IPS DF 4.7 (cell line): ENCODE results near the gene CACNA2D1.

Source experiments
- DNase-seq: peaks from one replicate; pipeline ENCODE4 v3.0.0-alpha.2; 2013; ENCODE audit warnings: low spot score; ENCODE audit errors: extremely low read depth

The CACNA2D1 gene

GRCh38 chr7:81990395-81990794, 453.2 kb downstream of the CACNA2D1 start:
- DNase-seq = no peak

GRCh38 chr7:81986723-81987470, 456.7 kb downstream of the CACNA2D1 start:
- no peak for DNase-seq

- no peak for DNase-seq
Measured at GRCh38 chr7:81983406-81983805, 460.2 kb downstream of the CACNA2D1 start.

- no peak for DNase-seq
Measured at GRCh38 chr7:81973117-81973516, 470.5 kb downstream of the CACNA2D1 start.

GRCh38 chr7:81960026-81960425, 483.6 kb downstream of the CACNA2D1 start:
- no peak for DNase-seq

GRCh38 chr7:81957517-81957916, 486.1 kb downstream of the CACNA2D1 start:
- no peak for DNase-seq

- peak; percentile 19 for DNase-seq
Measured at GRCh38 chr7:81956520-81956919, 487.1 kb downstream of the CACNA2D1 start.

GRCh38 chr7:81949306-81949705, 494.3 kb downstream of the CACNA2D1 start:
- no peak for DNase-seq

- no peak for DNase-seq
Measured at GRCh38 chr7:81944058-81944457, 499.5 kb downstream of the CACNA2D1 start.

GRCh38 chr7:81937091-81937490, 506.5 kb downstream of the CACNA2D1 start:
- no peak for DNase-seq

- no peak for DNase-seq
Measured at GRCh38 chr7:81934596-81935301, 508.8 kb downstream of the CACNA2D1 start.

GRCh38 chr7:81932936-81933335, 510.6 kb downstream of the CACNA2D1 start:
- no peak for DNase-seq

GRCh38 chr7:81929386-81929785, 514.2 kb downstream of the CACNA2D1 start:
- no peak for DNase-seq

GRCh38 chr7:81926154-81926553, 517.4 kb downstream of the CACNA2D1 start:
- no peak for DNase-seq

GRCh38 chr7:81925530-81925929, 518.0 kb downstream of the CACNA2D1 start:
- no peak for DNase-seq

- DNase-seq = no peak
Measured at GRCh38 chr7:81924494-81924893, 519.1 kb downstream of the CACNA2D1 start.

- no peak for DNase-seq
Measured at GRCh38 chr7:81919494-81919893, 524.1 kb downstream of the CACNA2D1 start.

GRCh38 chr7:81908220-81908619, 535.4 kb downstream of the CACNA2D1 start:
- DNase-seq = no peak

GRCh38 chr7:81903115-81903514, 540.5 kb downstream of the CACNA2D1 start:
- no peak for DNase-seq

GRCh38 chr7:81902536-81902935, 541.0 kb downstream of the CACNA2D1 start:
- DNase-seq = no peak
